Measurements from ENCODE around the gene PSMC5. TPM values are rescaled to one million over a fixed set of nuclear protein-coding genes. Genes with fewer than 3 reads are reported as not detected.
A peak's percentile ranks its signal among the peaks of the same experiment; 100 is the strongest.
"Not testable (repeated sequence)": the region's sequence is repeated elsewhere in the genome, so short reads cannot be mapped to it uniquely, and the experiment has no call there.

The PSMC5 gene
- total RNA-seq, 4 donors from 2014 or later: 55.0 to 87.9 (median 80.7) TPM

DNA sequence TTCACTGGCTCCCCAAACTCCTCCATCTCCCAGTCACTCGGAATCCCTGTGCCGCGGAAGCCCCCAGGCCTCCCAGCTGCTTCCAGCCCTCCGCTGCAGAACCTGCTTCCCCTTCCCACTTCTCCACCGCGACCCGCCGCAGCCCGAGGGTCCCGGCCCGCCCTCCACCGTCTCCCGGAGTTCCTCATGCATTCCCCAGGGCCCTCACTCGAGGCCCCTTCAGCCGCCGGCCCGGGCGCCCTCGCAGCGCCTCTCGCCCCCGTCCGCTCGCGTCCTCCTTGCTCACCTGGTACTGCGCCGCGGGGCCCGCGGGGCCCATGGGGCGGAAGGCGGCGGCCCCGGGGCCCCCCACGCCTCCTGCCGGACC is 14.9 kb downstream of the PSMC5 start:
- TF ChIP-seq POLR2A (IDR thresholded peaks at IDR 0.05): no peak
- TF ChIP-seq, protein P1, sequence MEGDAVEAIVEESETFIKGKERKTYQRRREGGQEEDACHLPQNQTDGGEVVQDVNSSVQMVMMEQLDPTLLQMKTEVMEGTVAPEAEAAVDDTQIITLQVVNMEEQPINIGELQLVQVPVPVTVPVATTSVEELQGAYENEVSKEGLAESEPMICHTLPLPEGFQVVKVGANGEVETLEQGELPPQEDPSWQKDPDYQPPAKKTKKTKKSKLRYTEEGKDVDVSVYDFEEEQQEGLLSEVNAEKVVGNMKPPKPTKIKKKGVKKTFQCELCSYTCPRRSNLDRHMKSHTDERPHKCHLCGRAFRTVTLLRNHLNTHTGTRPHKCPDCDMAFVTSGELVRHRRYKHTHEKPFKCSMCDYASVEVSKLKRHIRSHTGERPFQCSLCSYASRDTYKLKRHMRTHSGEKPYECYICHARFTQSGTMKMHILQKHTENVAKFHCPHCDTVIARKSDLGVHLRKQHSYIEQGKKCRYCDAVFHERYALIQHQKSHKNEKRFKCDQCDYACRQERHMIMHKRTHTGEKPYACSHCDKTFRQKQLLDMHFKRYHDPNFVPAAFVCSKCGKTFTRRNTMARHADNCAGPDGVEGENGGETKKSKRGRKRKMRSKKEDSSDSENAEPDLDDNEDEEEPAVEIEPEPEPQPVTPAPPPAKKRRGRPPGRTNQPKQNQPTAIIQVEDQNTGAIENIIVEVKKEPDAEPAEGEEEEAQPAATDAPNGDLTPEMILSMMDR (IDR thresholded peaks at IDR 0.05): no peak
- 1% methylated on average over 14 to 16 of the region's 36 CpGs for whole genome bisulfite sequencing, 2 donors
- Histone ChIP-seq H3K4me3 (peak overlapping the region; percentile 77 to 95 (median 92)), H3K36me3 (peaks cover 0 to 6% (median 5%) of the 10 kb centered on the region in 3 donors), H3K27ac (peak overlapping the region; percentile 92 to 97 (median 96)), H3K27me3 (no peaks in the 10 kb centered on the region), H3K9me3 (no peaks in the 10 kb centered on the region), H3K4me1 (peaks cover 41 to 56% (median 43%) of the 10 kb centered on the region in 3 donors)
- DNase-seq: peak; percentile 44
- intact Hi-C loops (cut with DNase I): no loop called here

DNA sequence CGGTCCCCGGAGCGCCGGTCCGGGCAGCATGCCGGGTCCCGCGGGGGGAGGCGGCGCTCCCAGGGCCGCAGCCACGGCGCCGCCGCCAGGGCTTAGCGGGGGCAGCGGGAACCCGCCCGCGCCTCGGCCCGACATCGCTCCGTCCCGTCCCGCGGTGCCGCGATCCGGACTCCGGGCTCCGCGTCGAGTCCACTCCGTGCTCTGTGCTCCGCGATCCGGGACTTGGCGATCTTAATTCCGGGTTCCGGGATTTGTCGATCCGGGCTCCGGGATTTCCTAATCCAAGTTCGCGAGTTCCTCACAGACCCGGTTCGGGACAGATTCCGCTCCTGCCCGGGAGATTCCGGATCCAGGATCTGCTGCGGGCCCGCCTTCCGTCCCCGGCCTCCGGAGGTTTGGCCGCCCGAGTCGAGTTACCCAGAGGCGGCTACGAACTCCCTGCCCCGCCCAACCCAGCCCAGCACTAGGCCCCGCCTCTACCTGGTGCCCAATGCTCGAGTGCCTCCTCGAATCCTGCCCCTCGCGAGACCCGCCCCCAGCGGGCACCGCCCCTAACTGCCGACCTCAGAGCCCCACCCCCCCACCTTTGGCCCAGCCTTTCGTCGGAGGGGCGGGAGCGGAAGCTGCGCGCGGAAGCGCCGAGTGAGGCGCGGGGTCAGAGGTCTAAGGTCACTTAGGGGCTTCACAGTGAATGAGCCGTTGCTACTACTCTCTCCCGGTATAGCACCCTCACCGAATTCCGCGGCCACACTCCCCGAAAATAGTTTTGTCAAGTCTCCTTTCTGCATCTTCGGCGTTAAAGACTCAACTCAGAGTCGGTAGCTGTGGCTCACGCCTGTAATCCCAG is 15.5 kb downstream of the PSMC5 start, which contains the start of gene SMARCD2:
Gene SMARCD2, minus strand, starts transcription at position 146 of the 847 bp plus-strand sequence. Its CDS starts 11 bp downstream, at position 135.
- intact Hi-C loops (cut with DNase I): no loop called here

DNA sequence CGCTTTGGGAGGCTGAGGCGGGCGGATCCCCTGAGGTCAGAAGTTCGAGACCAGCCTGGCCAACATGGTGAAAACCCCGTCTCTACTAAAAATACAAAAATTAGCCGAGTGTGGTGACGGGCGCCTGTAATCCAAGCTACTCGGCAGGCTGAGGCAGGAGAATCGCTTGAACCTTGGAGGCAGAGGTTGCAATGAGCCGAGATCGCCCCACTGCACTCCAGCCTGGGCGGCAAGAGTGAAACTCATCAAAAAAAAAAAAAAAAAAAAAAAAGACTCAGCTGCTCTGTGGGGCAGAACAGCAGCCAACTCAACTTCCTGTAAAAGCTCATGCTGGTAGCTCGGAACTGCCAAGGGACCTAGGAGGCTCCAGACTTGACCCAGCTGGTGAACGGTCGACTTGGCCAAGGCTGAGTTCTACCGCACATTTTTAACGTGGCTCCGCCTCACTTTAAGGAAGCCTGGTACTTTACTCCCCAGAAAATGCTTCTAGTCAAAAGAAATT is 16.2 kb downstream of the PSMC5 start:
- intact Hi-C loops (cut with DNase I); H3K9me3 ChIP-seq; H3K27me3 ChIP-seq; DNase-seq; H3K36me3 ChIP-seq: not testable (repeated sequence)
- H3K27ac ChIP-seq: peak overlapping the region; percentile 92 to 97 (median 96)
- peaks cover 29 to 47% (median 31%) of the 10 kb centered on the region in 3 donors for H3K4me1 ChIP-seq
- WGBS, 2 donors: 7 to 16% methylated on average over 6 to 16 of the region's 19 CpGs
- peak overlapping the region; percentile 77 to 95 (median 92) for H3K4me3 ChIP-seq

More for the DNA sequence above, 15.5 kb downstream of the PSMC5 start, which contains the start of gene SMARCD2:
- Histone ChIP-seq H3K9me3 (no peaks in the 10 kb centered on the region), H3K27me3 (no peaks in the 10 kb centered on the region), H3K27ac (peak within 1 kb of the TSS; percentile 92 to 97 (median 96)), H3K4me3 (peak within 1 kb of the TSS; percentile 77 to 95 (median 92)), H3K4me1 (peaks cover 35 to 50% (median 38%) of the 10 kb centered on the region in 3 donors), H3K36me3 (no peaks in the 10 kb centered on the region)
- TF ChIP-seq, protein P1 (IDR thresholded peaks at IDR 0.05): peak in 2 of 6 experiments; percentile 14 to 48
- peak in 3 of 4 donors; percentile 49 to 91 (median 50) for TF ChIP-seq POLR2A (IDR thresholded peaks at IDR 0.05)
- DNase-seq: peak; percentile 88
- WGBS, 2 donors: 0% methylated on average over 6 to 12 of the region's 92 CpGs

DNA sequence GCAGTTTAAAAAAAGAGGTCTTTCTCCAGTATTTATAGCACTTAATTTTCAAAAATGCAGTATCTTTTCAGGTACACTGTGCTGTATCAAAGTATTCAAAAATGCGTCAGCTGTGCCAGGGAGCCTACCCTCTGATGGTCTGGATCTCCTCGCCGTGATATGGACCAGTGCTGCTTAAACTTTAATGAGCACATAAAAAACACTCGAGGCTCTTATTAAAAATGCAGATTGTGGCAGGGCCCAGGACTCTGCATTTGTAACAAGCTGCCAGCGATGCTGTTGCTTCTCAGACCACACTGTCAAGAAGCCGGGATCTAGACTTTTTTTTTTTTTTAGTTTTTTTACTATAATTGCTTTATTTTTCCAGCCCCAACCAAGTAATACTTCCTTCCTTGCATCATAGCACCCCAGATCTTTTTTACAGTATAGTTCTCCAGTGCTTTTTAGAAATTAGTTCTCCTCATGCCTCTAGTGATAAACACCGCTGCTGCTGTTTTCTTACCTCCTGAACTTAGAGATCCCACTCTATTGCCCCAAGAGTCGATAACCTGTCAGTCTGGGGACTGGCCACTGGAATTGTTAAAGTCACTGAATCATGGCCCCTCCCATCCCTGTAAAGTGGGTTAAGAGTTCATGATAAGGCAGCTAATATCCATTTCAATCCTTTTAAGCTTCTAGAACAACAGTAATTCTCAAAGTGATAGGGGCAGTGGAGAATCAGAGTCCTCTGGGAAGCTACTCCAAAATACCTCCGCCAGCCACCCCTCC is 16.9 kb downstream of the PSMC5 start:
- no peaks in the 10 kb centered on the region for H3K27me3 ChIP-seq
- intact Hi-C loops (cut with DNase I): no loop called here
- peaks cover 25 to 47% (median 27%) of the 10 kb centered on the region in 3 donors for H3K4me1 ChIP-seq
- no peaks in the 10 kb centered on the region for H3K36me3 ChIP-seq
- DNase-seq: no peak
- peaks cover 0 to 6% (median 0%) of the 10 kb centered on the region in 3 donors for H3K9me3 ChIP-seq
- peak overlapping the region in 3 of 4 donors; percentile 90 to 95 (median 94) for H3K4me3 ChIP-seq
- H3K27ac ChIP-seq: peak overlapping the region; percentile 20 to 97 (median 94)
- 78 to 85% methylated on average over 9 of the region's 9 CpGs for WGBS, 2 donors
- TF ChIP-seq, protein P1 (IDR thresholded peaks at IDR 0.05): no peak
- no peak for TF ChIP-seq POLR2A (IDR thresholded peaks at IDR 0.05)

DNA sequence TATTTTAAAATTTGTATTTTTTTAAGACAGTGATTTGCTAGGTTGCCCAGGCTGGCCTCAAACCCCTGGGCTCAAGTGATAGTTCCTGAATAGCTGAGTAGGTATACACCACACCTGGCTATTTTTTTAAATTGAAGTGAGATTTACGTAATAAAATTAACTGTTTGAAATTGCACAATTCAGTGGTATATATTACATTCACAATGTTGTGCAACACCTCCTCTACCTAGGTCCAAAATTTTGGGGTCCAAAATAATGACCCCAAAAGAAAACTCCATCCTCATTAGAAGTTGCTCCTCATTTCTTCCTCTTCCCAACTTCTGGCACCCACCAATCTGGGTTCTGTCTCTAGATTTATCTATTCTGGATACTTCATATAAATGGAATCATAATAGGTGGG is 18.3 kb downstream of the PSMC5 start:
- TF ChIP-seq, protein P1 (IDR thresholded peaks at IDR 0.05): no peak
- TF ChIP-seq POLR2A (IDR thresholded peaks at IDR 0.05): no peak
- intact Hi-C loops (cut with DNase I): no loop called here

More for the DNA sequence above, 18.3 kb downstream of the PSMC5 start:
- H3K36me3 ChIP-seq: no peaks in the 10 kb centered on the region
- DNase-seq: no peak
- no peak overlapping the region for H3K27ac ChIP-seq
- H3K4me1 ChIP-seq: peaks cover 13 to 37% (median 14%) of the 10 kb centered on the region in 3 donors
- no peaks in the 10 kb centered on the region for H3K27me3 ChIP-seq
- 0 to 46% methylated on average over 1 of the region's 1 CpG for WGBS, 2 donors
- peaks cover 0 to 6% (median 0%) of the 10 kb centered on the region in 3 donors for H3K9me3 ChIP-seq
- no peak overlapping the region for H3K4me3 ChIP-seq
